Measurements from ENCODE around the gene GASK1B.

Gene GASK1B

GRCh38 chr4:158186815-158187214 lies 14.0 kb upstream of the GASK1B start:
- DNase-seq, result no peak

GRCh38 chr4:158182736-158183135 lies 9.9 kb upstream of the GASK1B start:
- peak in 16 of 51 donors; percentile 7 to 59 (median 26) for DNase-seq

- no peak for DNase-seq
Observed at GRCh38 chr4:158181906-158182305, 9.1 kb upstream of the GASK1B start.

- no peak for DNase-seq
Observed at GRCh38 chr4:158179465-158179864, 6.6 kb upstream of the GASK1B start.

- no peak for DNase-seq
Observed at GRCh38 chr4:158176776-158177175, 4.0 kb upstream of the GASK1B start.

GRCh38 chr4:158176108-158176507 lies 3.3 kb upstream of the GASK1B start:
- DNase-seq, result no peak

- peak in 21 of 51 donors; percentile 3 to 56 (median 25) for DNase-seq
Observed at GRCh38 chr4:158170691-158171561, 1.9 kb downstream of the GASK1B start.

GRCh38 chr4:158169931-158170690 lies 2.7 kb downstream of the GASK1B start:
- DNase-seq, result peak in 4 of 51 donors; percentile 30 to 49 (median 39)

- no peak for DNase-seq
Observed at GRCh38 chr4:158169506-158169905, 3.3 kb downstream of the GASK1B start.

- no peak for DNase-seq
Observed at GRCh38 chr4:158168606-158169005, 4.2 kb downstream of the GASK1B start.

GRCh38 chr4:158166701-158167100 lies 6.1 kb downstream of the GASK1B start:
- no peak for DNase-seq

GRCh38 chr4:158164768-158165213 lies 8.0 kb downstream of the GASK1B start:
- no peak for DNase-seq

GRCh38 chr4:158163941-158164767 lies 8.7 kb downstream of the GASK1B start:
- peak in 10 of 51 donors; percentile 10 to 60 (median 30) for DNase-seq

- DNase-seq, result no peak
Observed at GRCh38 chr4:158162631-158163030, 10.2 kb downstream of the GASK1B start.

- DNase-seq, result no peak
Observed at GRCh38 chr4:158161551-158162354, 11.1 kb downstream of the GASK1B start.

GRCh38 chr4:158159718-158160094 lies 13.1 kb downstream of the GASK1B start:
- DNase-seq, result peak in 1 of 51 donors; percentile 13

GRCh38 chr4:158159054-158159717 lies 13.6 kb downstream of the GASK1B start:
- no peak for DNase-seq

GRCh38 chr4:158157412-158157811 lies 15.4 kb downstream of the GASK1B start:
- DNase-seq, result no peak

GRCh38 chr4:158155656-158156356 lies 17.0 kb downstream of the GASK1B start:
- no peak for DNase-seq

Data from hypothalamus (tissue), 51 donors.